HG03439 (cell line): ENCODE data around the gene U2AF2.

ENCODE experiments used
- ATAC-seq: cut with Tn5 transposase; IDR thresholded peaks from one replicate; pipeline ENCODE4 v1.9.1; 2021; ENCODE audit warnings: mild to moderate bottlenecking, moderate library complexity; ENCODE audit not compliant: unreplicated experiment

The U2AF2 gene

DNA sequence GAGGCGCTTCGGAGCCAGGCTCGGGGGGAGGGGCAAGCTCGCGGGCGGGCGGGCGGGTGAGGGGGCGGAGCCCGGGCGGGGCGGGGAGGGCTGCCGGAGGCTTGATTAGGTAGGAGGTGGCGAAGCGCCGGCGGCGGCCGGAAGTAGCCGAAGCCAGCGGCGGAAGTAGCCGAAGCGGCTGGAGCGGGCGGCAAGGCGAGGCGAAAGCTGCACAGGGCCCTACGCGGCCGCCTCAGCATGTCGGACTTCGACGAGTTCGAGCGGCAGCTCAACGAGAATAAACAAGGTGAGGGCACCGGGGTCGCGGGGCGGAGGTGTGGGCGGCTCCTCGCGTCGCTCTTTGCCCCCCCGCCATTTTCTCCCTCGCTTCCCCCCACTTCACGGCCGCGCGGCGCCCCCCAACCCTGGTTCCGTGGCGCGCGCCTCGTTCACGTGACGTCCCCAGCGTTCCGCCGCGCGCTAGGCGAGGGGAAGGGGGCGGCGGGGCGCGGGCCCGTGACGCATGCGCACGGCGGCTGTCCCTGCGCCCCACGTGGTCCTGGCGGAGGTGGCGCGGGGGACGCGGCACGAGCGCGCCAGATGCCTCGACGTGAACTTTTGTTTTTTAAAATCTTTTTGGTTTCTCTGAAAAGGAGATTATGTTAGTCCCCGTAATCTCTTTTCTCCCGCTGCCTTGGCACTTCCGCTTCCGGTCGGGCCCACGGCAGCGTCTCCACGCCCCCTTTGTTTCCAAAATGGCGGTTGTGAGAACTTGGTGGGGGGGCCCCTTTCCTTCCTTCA lies at the start of gene U2AF2:
TSS of gene U2AF2 (plus strand) at position 168 of the 780 bp plus-strand sequence. CDS start at position 238, 70 bp downstream.
- ATAC-seq, result peak; percentile 26

GRCh38 chr19:55605207-55605636 lies 49.6 kb upstream of the U2AF2 start:
- ATAC-seq, result peak; percentile 72

DNA sequence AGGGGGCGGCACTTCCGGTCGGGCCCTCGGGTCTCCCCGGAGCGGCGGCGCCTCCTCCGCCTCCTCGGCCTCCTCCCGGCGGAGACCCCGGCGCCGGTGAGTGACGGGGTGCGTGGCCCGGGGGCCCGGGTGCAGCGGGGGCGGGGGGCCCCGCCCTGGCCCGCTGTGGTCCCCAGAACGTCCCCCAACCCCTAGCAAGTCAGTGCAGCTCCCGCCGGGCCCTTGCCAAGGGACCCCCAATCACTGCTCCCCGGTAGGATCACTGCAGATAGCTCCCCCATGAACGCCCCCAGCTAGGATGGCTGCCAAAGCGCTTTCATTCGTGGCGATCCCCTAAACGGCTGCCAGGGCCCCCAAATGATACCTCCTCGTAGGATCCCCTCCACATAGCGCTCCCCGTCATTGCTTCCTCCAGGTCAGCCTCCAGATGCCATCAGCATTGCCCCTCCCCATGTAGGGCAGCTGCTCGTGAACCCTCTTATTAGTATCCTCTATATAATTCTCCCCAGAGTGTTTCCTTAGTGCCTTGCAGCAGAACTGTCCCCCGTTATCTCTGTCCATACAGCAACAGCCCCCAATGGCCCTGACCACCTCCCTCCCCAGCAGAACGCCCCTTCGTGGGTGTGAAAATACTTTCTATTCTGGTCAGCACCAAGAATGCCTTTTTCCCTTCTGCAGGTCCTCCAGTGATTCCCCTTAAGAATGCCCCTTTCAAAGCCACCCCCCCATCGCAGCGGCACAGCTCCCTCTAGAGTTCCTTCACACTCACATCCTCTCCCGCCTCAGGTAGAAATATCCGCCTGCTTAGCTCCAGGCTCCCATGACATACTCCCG lies 49.0 kb upstream of the U2AF2 start, which contains the start of gene ZNF865:
TSS of gene ZNF865 (plus strand) at position 11 of the 834 bp plus-strand sequence. CDS start 7,972 bp downstream, outside the sequence.
- peak; percentile 30 for ATAC-seq

- no peak for ATAC-seq
Observed at GRCh38 chr19:55606471-55606787, 48.4 kb upstream of the U2AF2 start.

GRCh38 chr19:55606817-55607216 lies 48.0 kb upstream of the U2AF2 start:
- no peak for ATAC-seq

DNA sequence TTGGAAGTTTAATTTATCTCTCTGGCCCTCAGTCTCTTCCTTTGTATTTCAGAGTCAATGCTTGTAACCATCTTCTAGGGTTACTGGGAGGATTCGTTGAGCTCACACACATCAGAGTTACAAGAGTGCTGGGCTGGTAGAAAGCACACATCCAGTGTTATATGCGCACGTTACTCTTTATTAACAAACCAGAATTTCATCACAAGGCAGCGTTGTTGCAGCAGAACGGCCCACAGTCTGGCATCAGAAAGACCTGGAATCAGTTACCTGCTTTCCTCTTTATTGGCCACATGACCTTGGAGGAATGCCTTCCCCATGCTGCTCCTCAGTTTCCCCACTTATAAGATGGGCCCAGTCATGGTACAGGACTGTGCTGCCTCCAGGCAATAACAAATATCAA lies 45.5 kb upstream of the U2AF2 start:
- no peak for ATAC-seq

- ATAC-seq, result no peak
Observed at GRCh38 chr19:55611300-55611982, 43.4 kb upstream of the U2AF2 start.

DNA sequence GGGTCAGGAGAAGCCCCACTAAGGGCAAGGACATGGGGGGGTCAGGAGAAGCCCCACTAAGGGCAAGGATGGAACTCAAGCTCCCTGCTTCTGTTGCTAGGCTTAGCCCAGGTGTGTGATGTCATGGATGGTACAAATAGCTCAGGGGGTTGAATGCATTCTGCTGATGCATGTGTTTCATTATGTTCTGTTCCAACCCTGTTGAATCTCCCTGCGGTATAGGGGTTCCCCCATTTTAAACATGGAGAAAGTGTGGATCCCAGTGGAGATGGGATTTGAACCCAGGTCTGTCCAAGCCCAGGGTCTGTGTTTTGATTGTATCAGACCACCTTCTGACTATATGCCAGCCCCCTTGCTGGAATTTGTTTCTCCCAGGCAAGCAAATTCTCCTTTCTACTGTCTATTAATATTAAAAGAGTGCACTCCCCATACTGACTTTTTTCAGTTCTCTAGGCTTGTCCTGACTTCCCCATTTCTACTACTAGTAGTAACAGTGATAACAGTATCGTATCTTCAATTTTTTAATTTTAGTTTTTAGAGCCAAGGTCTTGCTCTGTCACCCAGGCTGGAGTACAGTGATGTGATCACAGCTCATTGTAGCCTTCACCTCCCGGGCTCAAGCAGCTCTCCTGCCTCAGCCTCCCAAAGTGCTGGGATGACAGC lies 42.7 kb upstream of the U2AF2 start:
- ATAC-seq, result no peak

GRCh38 chr19:55613396-55613795 lies 41.4 kb upstream of the U2AF2 start:
- no peak for ATAC-seq

DNA sequence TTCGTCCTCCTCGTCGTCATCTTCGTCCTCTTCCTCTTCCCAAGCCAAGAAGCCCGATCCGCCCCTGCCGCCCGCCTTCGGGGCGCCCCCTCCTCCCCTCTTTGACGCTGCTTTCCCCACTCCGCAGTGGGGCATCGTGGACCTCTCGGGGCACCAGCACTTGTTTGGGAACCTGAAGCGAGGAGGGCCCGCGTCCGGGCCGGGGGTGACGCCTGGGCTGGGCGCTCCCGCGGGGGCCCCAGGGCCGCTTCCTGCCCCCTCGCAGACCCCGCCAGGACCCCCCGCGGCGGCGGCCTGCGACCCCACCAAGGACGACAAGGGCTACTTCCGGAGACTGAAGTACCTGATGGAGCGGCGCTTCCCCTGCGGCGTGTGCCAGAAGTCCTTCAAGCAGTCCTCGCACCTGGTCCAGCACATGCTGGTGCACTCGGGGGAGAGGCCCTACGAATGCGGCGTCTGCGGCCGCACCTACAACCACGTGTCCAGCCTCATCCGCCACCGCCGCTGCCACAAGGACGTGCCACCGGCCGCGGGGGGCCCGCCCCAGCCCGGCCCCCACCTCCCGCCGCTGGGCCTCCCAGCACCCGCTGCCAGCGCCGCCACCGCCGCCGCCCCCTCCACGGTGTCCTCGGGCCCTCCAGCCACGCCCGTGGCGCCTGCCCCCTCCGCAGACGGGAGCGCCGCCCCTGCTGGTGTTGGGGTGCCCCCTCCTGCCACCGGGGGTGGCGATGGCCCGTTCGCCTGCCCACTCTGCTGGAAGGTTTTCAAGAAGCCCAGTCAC lies 40.7 kb upstream of the U2AF2 start:
- ATAC-seq, result no peak

GRCh38 chr19:55614711-55615542 lies 39.9 kb upstream of the U2AF2 start:
- no peak for ATAC-seq

DNA sequence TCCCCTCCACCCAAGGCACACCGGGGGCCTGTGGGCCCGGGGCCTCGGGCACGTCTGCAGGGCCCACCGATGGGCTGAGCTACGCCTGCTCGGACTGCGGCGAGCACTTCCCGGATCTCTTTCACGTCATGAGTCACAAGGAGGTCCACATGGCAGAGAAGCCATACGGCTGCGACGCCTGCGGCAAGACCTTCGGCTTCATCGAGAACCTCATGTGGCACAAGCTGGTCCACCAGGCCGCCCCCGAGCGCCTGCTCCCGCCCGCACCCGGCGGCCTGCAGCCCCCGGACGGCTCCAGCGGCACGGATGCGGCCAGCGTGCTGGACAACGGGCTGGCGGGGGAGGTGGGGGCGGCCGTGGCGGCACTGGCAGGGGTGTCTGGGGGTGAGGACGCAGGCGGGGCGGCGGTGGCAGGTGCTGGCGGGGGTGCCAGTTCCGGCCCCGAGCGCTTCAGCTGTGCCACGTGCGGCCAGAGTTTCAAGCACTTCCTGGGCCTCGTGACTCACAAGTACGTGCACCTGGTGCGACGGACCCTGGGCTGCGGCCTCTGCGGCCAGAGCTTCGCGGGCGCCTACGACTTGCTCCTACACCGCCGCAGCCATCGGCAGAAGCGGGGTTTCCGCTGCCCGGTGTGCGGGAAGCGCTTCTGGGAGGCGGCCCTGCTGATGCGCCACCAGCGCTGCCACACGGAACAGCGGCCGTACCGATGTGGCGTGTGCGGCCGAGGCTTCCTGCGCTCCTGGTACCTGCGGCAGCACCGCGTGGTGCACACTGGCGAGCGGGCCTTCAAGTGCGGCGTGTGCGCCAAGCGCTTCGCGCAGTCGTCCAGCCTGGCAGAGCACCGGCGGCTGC lies 39.1 kb upstream of the U2AF2 start:
- ATAC-seq, result no peak

DNA sequence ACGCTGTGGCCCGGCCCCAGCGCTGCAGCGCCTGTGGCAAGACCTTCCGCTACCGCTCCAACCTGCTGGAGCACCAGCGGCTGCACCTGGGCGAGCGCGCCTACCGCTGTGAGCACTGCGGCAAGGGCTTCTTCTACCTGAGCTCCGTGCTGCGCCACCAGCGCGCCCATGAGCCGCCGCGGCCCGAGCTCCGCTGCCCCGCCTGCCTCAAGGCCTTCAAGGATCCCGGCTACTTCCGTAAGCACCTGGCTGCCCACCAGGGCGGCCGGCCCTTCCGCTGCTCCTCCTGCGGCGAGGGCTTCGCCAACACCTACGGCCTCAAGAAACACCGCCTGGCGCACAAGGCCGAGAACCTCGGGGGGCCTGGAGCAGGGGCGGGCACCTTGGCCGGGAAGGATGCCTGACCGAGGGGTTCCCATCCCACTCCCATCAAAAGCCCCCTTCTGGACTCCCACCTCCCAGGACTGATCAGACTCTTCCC lies 38.4 kb upstream of the U2AF2 start:
- ATAC-seq, result no peak

GRCh38 chr19:55617426-55617825 lies 37.4 kb upstream of the U2AF2 start:
- ATAC-seq, result no peak

DNA sequence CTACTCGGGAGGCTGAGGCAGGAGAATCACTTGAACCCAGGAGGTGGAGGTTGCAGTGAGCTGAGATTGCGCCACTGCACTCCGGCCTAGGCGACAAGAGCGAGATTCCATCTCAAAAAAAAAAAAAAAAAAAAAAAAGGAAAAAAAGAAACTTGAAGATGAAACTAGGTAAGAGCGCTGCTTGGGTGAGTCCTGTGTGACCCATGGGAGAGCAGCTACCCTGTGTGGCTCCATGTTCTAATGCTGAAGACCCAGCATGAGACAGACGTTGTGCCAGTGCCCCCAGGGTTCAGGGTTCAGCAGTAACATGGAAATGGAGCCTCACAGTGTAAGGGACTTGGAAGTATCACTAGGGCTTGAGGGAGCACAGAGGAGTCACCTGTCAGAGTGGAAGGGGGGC lies 36.4 kb upstream of the U2AF2 start:
- no peak for ATAC-seq

- no peak for ATAC-seq
Observed at GRCh38 chr19:55619286-55619685, 35.5 kb upstream of the U2AF2 start.

DNA sequence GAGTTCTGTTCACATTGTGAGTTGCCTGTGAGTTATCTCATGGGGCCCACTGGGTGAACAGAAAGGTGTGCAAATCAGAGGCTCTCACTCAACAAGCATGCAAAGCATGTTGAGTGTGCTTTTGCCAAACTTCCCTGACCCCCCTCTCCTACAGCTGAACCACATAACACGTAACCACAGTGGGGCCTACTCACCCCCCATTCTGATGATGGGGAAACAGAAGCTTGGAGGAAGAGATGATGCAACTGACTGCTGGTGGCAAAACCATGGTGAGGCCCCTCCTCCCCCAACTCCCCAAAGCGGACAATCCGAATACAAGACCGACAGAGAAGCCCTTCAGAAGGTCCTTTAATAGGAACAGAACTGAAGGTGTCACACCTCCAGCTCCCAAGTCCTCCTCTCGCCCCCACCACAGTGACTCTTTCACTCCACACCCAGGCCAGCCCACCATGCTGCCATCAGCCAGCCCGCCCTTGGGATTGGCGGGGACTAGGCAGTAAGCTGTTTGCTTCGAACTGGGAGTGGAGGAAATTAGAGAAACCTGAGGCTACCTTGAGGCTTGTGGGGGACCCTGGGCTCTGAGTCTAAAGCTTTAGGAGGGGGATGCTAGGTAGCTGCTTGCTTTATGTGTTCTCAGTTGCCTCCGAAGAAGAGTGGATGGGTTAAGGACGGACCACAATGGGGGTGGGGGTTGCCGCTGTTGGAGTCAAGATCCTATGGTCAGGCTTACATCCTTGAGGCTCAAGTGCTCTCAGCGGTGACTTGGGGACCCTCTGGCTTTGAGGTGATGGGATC lies 34.2 kb upstream of the U2AF2 start:
- ATAC-seq, result no peak
